HL-60 (cell line): Measurements from ENCODE around the gene KRTAP10-1.

Source experiments
- DNase-seq, 2 experiments: peaks; one replicate each; pipeline ENCODE4 v3.0.0-alpha.2; 2010 to 2020; ENCODE audit warnings: low read depth in 1 of 2, low spot score in 1 of 2
- H3K27ac ChIP-seq: fragments of 250-450 bp; sonication (Bioruptor Pico); replicated peaks from 2 replicates; pipeline ENCODE4 v1.5.1; 2020; ENCODE audit warnings: mild to moderate bottlenecking, moderate library complexity
- H3K27me3 ChIP-seq: fragments of 250-450 bp; sonication (Bioruptor Pico); 2 replicates; pipeline ENCODE4 v1.5.1; 2021; ENCODE audit warnings: mild to moderate bottlenecking, moderate library complexity; ENCODE audit not compliant: insufficient read depth, poor library complexity, severe bottlenecking
- H3K4me3 ChIP-seq: replicated peaks from 2 replicates; pipeline ENCODE4 v1.5.1; 2011; ENCODE audit warnings: mild to moderate bottlenecking, control low read depth, low read length; ENCODE audit not compliant: insufficient read depth
- GABPA ChIP-seq: IDR thresholded peaks from 2 replicates; pipeline ENCODE4 v1.6.1; 2012; ENCODE audit warnings: low read depth
- POLR2AphosphoS5 ChIP-seq: IDR thresholded peaks from 2 replicates; pipeline ENCODE4 v1.6.1; 2012; ENCODE audit warnings: low read depth
- SPI1 ChIP-seq: IDR thresholded peaks from 2 replicates; pipeline ENCODE4 v1.6.1; 2012; ENCODE audit warnings: low read depth, mild to moderate bottlenecking, borderline replicate concordance
- TF ChIP-seq, protein P1 (sequence below): IDR thresholded peaks from one replicate; pipeline ENCODE4 v1.5.1; 2011; ENCODE audit warnings: low read length, control low read depth, inconsistent platforms; ENCODE audit not compliant: insufficient read depth
- TF ChIP-seq, protein P2 (sequence below): IDR thresholded peaks from 2 replicates; pipeline ENCODE4 v1.6.1; 2012; ENCODE audit warnings: low read depth; ENCODE audit not compliant: insufficient replicate concordance

Gene KRTAP10-1

DNA sequence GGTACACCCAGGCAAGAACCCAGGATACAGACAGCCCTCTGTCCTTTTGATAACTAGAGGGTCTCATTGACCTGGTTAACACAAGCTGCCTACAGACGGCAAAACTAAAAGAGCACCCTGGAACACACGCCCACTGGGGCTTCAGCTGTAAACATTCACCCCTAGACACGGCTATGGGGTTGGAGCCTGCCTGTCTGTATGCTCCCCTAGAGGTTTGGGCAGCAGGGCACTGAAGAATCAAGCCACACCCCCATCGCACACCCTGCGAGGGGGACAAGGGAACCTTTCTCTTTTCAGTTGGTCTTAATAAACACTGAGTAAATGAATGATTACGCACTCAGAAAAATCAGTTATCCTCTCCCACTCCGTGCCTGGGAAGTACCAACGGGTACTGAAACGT, 49.2 kb downstream of the KRTAP10-1 start:
- no peaks in the 10 kb centered on the region for H3K27me3 ChIP-seq
- no peak overlapping the region for H3K4me3 ChIP-seq
- no peak overlapping the region for H3K27ac ChIP-seq
- TF ChIP-seq, protein P1, sequence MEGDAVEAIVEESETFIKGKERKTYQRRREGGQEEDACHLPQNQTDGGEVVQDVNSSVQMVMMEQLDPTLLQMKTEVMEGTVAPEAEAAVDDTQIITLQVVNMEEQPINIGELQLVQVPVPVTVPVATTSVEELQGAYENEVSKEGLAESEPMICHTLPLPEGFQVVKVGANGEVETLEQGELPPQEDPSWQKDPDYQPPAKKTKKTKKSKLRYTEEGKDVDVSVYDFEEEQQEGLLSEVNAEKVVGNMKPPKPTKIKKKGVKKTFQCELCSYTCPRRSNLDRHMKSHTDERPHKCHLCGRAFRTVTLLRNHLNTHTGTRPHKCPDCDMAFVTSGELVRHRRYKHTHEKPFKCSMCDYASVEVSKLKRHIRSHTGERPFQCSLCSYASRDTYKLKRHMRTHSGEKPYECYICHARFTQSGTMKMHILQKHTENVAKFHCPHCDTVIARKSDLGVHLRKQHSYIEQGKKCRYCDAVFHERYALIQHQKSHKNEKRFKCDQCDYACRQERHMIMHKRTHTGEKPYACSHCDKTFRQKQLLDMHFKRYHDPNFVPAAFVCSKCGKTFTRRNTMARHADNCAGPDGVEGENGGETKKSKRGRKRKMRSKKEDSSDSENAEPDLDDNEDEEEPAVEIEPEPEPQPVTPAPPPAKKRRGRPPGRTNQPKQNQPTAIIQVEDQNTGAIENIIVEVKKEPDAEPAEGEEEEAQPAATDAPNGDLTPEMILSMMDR = no peak
- TF ChIP-seq SPI1 (no peak), POLR2AphosphoS5 (no peak), GABPA (no peak)
- TF ChIP-seq, protein P2, sequence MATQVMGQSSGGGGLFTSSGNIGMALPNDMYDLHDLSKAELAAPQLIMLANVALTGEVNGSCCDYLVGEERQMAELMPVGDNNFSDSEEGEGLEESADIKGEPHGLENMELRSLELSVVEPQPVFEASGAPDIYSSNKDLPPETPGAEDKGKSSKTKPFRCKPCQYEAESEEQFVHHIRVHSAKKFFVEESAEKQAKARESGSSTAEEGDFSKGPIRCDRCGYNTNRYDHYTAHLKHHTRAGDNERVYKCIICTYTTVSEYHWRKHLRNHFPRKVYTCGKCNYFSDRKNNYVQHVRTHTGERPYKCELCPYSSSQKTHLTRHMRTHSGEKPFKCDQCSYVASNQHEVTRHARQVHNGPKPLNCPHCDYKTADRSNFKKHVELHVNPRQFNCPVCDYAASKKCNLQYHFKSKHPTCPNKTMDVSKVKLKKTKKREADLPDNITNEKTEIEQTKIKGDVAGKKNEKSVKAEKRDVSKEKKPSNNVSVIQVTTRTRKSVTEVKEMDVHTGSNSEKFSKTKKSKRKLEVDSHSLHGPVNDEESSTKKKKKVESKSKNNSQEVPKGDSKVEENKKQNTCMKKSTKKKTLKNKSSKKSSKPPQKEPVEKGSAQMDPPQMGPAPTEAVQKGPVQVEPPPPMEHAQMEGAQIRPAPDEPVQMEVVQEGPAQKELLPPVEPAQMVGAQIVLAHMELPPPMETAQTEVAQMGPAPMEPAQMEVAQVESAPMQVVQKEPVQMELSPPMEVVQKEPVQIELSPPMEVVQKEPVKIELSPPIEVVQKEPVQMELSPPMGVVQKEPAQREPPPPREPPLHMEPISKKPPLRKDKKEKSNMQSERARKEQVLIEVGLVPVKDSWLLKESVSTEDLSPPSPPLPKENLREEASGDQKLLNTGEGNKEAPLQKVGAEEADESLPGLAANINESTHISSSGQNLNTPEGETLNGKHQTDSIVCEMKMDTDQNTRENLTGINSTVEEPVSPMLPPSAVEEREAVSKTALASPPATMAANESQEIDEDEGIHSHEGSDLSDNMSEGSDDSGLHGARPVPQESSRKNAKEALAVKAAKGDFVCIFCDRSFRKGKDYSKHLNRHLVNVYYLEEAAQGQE = no peak
- no peak for DNase-seq

DNA sequence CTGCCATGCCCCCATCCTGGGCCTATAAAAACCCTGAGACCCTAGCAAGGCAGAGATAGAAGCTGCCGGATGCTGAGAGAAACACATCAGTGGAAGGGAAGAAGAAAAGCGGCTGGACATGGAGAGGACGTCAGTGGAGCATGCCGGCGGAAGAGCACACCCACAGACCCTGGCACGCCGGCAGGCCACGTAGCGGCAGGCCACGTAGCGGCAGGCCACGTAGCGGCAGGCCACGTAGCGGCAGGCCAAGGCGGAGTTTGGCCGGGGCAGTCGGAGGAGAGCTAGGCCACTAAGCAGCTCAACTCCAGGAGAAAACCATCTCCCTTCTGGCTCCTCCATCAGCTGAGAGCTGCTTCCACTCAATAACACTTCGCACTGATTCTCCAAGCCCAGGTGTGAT, 49.6 kb downstream of the KRTAP10-1 start:
- TF ChIP-seq POLR2AphosphoS5 = no peak
- TF ChIP-seq, protein P2 = no peak
- TF ChIP-seq, protein P1 = no peak
- no peak for TF ChIP-seq GABPA
- no peak for TF ChIP-seq SPI1
- H3K27ac ChIP-seq = no peak overlapping the region
- no peaks in the 10 kb centered on the region for H3K27me3 ChIP-seq
- no peak for DNase-seq
- H3K4me3 ChIP-seq = no peak overlapping the region

DNA sequence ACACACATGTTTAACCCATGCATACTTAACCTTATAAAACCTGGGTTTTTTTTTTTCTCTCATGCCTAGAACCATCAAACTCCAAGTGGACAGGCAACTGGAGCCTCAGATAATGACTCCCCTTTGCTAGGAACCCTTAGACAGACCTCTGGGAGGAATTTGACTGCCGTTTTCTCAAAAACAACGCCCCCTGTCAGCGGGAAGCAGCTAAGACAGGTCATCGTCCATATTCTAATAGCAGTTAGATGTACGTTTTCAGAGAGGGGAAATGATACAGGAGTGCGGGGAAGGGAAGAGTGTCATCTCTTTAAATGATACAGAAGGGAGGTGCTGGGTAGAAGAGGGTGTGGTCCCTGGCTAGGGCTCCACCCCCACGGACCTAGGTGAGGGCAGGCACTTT, 50.0 kb downstream of the KRTAP10-1 start:
- no peak for DNase-seq
- TF ChIP-seq, protein P1 = no peak
- TF ChIP-seq POLR2AphosphoS5 (no peak), GABPA (no peak), SPI1 (no peak)
- TF ChIP-seq, protein P2 = no peak
- no peak overlapping the region for H3K4me3 ChIP-seq
- H3K27ac ChIP-seq = no peak overlapping the region
- no peaks in the 10 kb centered on the region for H3K27me3 ChIP-seq
